SK-MEL-5 (cell line): ENCODE measurements around the gene FAM186B. TPM values are rescaled to one million over a fixed set of nuclear protein-coding genes. Genes with fewer than 3 reads are reported as not detected.
A peak's percentile ranks its signal among the peaks of the same experiment; 100 is the strongest.

Experiments
- DNase-seq: peaks from one replicate; pipeline ENCODE4 v3.0.0-alpha.2; 2016; ENCODE audit warnings: low read depth, low spot score
- in situ Hi-C: cut with HindIII; loops from 2 replicates; pipeline ENCODE4 v1.10.0; 2016; ENCODE audit warnings: low sequenced_read_pairs, high pct_unique_total_duplicates, low pct_unique_long_range_greater_than_20kb
- total RNA-seq: library from RNA; depleted of rRNA; stranded (reverse); fragments of >200 nt; shearing (Covaris generic); gene quantifications from 2 replicates; pipeline ENCODE4 v1.2.3, GENCODE V29; 2014

The FAM186B gene
- total RNA-seq, 1 experiment from 2014 or later, result 0.95 TPM

DNA sequence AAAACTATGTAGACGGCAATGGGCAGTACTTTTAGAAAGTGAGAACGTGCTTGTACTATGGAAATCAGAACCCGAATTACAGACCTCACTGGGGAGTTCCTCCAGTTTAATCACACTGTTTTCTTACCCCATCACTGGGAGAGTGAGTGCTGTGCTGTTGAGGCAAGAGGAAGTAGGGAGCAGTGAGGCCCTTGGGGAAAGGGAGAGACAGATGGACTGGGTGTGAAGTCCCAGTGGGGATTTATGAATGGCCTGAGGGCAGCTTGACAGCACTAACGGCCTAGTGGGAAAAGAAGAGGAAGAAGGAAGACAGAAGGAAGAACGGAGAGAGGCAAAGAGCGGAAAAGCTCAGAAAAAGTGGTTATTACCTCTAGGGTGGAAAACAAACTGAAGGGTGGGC, 43.2 kb downstream of the FAM186B start:
- no peak for DNase-seq
- in situ Hi-C loops, result no loop called here

DNA sequence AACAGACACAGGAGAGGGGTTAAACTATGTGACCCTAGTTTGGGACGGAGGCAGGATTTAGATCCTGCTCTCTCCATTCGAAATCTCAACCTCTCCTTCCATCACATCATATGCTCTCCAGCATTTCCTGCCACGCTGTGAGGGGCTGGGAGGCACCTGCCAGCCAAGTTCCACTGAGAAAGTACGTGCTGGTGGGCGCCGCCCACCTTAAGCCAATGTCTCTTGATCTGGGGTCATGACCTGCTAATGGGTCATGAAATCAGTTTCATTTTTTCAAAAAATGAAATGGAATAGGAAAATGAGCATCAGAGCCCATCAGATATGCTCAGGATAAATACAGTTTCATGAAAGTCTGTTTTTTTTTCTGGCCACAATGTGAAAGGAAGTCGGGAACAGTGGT, 44.7 kb downstream of the FAM186B start:
- DNase-seq, result no peak
- in situ Hi-C loops, result no loop called here

DNA sequence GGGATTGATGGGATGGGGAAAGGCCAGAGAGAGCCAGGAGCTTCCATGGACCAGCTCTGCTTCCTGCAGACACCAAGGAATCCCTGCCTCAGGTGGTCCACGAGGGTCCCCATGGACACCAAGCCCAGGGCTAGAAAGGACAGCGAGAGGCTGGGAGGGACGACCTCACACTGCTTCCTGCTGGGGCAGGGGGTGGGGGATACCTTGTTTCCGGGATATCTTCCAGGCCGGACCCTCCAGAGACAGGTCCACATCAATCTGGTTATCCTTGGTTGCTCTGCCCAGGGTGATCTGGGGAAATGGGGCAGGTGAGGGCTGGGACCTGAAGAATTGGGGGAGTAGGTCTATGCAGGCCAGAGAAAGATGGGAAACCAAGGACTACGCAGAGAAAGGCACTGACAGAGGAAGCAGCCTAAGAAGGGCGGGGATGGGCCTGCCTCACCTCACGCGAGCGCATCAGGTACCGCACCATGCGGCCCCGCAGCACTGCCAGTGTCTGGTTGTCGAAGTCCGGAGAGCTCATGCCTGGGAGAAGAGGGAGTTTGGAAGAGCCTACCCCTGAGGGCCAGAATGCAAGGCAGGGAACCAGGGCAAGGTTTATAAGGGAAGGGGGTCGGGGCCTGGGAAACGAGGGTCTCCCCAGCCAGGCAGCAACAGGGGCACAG, 46.3 kb downstream of the FAM186B start:
- DNase-seq, result no peak
- in situ Hi-C loops, result no loop called here

DNA sequence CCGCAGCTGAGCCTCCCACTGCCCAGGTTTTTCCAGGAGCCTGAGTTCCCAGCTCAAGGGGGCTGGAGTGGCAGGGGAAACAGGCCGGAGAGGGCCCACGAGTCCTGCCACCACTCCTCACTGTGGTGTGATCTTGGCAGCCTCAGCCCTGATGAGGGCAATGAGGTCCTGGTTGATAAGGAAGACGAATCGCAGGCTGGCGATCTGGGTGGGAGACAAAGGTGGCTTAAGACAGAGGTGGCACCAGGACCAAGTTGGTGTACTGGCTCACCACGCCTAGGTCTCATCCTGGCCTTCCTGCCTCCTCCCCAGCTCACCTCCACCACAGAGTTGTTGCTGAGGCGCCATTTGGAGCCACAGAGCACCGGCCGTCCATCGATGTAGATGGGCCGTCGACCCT, 46.9 kb downstream of the FAM186B start:
- in situ Hi-C loops, result no loop called here
- no peak for DNase-seq

DNA sequence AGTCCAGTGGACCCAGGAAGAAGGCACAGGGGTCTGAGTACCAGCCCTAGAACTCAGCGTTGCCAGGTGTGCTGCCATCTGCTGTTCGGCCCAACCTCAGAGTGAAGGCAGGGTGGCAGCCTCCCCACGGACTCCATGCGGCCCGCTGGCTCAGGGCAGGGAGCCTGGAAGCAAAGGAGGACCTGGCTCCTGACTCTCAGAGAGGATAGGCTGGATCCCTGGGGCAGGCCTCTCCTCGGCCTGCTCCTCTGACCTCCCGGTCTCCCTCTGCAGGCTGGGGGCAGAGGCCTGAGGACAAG, 47.6 kb downstream of the FAM186B start:
- DNase-seq, result peak; percentile 19
- in situ Hi-C loops, result no loop called here

DNA sequence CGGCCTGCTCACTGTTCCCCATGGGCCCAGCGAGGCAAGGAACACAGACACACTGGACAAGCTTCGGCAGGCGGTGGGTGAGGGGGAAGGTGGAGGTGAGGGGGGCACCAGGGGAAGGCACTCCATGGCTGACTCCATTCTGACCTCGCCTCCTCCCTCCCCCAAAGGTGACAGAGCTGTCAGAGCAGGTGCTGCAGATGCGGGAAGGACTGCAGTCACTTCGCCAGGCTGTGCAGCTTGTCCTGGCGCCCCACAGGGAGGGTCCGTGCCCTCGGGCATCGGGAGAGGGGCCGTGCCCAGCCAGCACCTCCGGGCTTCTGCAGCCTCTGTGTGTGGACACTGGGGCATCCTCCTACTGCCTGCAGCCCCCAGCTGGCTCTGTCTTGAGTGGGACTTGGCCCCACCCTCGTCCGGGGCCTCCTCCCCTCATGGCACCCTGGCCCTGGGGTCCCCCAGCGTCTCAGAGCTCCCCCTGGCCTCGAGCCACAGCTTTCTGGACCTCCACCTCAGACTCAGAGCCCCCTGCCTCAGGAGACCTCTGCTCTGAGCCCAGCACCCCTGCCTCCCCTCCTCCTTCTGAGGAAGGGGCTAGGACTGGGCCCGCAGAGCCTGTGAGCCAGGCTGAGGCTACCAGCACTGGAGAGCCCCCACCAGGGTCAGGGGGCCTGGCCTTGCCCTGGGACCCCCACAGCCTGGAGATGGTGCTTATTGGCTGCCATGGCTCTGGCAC, 48.1 kb downstream of the FAM186B start:
- DNase-seq, result no peak
- in situ Hi-C loops, result no loop called here

DNA sequence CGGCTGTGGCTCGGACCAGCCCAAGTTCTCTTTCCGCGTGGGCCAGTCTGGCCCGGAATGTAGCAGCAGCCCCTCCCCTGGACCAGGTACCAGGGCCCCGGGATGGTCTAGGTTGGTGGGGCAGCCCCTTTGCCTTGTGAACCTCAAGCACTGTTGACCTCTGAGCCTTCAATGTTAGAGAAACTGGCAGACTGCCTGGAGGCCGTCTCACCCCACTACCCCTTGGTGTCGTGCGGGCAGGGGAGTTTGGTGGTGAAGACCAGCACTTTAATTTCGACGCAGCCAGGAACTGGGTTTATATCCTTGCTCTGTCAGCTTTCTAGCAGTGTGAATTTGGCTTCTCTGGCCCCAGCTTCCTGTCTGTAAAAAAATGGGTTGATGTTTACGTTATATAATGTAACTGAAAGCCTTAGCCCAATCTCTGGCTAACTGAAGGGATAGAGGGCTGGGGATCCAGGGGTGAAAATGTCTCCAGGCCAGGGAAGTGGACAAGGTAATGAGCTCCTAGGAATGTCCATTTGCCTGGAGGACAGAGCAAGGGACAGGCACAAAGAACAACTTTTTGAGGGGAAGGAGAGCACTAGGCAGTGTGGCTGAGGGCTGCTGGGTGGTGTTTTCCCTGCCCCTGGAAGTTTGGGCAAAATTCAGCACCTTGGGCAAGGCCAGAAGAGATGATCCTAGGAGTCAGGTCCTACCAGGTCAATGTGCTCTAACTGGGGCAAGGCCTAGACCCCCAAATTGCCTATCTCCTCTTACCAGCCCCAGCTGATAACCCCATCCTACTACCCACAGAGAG, 48.9 kb downstream of the FAM186B start:
- no peak for DNase-seq
- in situ Hi-C loops, result no loop called here

DNA sequence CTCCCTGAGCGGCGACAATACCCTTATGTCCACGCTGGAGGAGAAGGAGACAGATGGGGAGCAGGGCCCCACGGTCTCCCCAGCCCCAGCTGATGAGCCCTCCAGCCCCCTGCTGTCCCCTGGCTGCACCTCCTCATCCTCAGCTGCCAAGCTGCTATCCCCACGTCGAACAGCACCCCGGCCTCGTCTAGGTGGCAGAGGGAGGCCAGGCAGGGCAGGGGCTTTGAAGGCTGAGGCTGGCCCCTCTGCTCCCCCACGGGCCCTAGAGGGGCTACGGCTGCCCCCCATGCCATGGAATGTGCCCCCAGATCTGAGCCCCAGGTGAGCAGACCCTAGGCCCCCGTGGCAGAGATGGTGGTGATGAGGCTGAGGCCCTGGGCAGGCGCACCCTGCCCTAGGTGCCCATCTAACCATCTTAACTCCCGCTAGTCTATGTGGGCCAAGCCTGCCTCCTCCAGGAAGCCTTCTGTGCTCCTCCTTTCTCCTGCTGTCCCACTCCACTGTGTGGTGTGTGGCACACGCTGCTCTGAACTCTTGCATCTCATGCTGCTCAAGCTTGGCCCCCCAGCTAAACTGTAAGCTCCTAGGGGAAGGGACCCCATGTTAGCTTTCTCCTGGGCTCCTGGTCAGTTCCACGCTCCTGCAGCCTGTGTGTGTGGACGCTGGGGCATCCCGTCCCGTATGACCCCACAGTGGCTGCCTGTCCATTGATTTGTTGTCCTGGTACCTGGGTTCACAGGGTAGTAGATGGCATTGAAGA, 49.6 kb downstream of the FAM186B start:
- DNase-seq, result no peak
- in situ Hi-C loops, result no loop called here

DNA sequence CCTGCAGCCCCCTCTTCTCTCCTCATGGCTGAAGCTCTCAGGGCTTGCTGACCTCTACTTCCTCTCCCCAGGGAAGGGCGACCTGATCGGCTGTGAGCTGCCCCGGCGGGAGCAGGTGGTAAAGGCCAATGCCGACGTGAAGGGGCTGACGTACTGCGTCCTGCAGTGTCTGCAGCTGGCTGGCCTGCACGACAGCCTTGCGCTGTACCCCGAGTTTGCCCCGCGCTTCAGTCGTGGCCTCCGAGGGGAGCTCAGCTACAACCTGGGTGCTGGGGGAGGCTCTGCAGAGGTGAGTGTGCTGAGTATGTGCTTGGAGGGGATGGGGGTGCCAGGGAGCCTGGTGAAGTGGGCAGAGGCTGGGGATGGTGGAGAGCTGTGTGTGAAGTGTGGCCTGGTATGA, 51.2 kb downstream of the FAM186B start:
- DNase-seq, result no peak
- in situ Hi-C loops, result no loop called here

DNA sequence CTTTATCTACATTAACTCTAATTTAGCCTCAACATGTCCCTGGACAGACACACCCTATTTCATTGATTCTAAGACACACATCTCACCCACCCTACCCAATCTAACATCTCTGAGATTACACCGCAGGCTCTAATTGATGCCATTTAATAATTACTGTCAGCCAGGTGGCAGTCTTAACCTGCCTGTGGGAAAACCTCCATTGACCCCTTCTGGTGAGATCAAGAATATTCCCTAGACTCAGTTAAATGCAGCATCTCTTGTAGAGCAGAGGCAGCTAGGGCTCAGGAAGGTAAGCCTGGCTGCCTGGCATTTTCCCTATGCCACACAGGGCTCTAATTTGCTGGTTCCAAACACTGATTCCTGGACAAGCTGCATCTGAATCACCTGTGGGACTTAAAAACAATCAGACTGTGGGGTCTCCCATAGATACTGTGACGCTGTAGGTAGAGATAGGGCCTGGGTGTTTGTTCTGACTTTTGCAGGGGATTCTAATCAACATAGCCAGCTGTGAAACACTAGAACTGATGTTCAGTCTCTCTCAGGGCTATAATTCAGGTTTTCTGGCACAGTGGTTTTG, 51.8 kb downstream of the FAM186B start:
- peak; percentile 61 for DNase-seq
- in situ Hi-C loops, result no loop called here

DNA sequence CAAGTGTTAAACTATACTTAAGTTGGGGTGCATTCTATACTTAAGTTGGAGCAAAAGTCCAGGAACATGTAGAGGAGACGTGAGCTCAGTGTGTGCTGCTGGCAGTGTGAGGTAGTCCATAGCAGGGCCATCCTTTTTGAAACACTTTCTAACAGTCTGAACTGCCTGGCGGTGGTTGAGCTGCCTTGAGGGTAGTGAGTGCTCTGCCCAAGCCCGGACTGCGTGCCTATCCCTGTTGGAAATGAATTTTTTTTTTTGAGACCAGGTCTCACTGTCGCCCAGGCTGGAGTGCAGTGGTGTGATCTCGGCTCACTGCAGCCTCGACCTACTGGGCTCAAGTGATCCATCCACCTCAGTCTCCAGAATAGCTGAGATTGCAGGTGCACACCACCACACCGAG, 52.5 kb downstream of the FAM186B start:
- in situ Hi-C loops, result no loop called here

DNA sequence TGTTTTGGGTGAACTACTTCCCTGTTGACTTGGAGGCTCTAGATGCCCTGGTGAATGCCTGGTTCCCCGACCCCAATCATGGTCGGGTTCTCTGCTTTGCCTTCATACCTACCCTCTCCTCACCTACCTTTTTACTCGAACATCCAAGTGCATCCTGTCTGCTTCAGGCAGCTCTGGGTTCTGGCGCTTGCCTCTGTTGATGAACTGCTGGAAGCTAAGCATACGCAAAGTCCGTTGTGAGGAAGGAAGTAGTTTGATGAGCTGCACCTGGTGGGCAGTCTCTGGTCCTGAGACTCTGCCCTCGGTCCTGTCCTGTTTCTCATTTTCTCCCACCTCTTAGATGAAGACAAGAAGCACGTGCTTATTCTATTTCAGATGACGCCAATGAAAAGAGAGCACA, 53.0 kb downstream of the FAM186B start:
- DNase-seq, result no peak
- in situ Hi-C loops, result no loop called here

More for the DNA sequence above, 52.5 kb downstream of the FAM186B start:
- no peak for DNase-seq

DNA sequence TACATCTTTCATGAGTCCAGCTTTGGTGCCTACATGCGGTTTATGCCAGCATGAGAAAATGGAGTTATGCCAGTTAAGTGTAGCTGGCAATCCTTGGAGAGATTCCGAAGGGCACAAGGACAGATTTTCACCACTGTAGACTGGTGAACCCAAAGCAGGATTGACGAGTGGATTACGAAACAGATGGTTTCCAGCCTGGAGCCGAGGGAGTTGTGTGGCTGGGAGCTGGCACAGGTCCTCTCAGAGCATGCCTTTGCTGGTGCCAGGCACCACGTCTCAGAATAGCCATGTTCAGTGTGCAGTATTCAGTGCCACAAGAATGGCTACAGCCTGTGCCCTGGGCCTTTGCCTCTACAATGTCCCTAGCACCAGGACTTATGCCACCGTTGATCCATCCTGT, 53.4 kb downstream of the FAM186B start:
- no peak for DNase-seq
- in situ Hi-C loops, result no loop called here

DNA sequence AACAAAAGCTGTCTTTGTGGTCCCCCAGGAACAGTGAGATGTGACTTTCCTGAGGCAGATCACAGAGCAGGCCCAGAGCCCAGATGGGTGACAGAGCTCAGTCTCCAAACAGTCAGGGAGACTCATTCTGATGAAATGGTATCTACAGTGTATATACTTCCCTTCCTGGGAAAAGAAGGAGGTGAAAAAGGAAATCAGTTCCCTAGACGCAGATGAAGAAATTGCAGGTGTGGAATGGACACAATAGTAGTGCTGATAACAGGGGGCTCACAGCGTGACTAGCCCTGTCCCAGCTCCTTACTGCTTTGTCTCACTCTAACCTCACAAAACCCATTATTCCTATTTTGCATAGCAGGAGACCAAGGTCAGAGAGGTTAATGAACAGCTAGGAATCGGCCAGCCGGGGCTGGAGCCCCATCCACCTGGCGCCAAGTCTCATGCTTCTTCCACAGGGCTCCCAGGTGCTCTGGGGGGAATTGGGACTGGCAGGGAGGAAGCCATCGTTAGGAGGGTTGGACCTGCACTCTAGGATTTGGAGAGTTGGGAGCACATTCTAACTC, 54.7 kb downstream of the FAM186B start:
- in situ Hi-C loops, result no loop called here

DNA sequence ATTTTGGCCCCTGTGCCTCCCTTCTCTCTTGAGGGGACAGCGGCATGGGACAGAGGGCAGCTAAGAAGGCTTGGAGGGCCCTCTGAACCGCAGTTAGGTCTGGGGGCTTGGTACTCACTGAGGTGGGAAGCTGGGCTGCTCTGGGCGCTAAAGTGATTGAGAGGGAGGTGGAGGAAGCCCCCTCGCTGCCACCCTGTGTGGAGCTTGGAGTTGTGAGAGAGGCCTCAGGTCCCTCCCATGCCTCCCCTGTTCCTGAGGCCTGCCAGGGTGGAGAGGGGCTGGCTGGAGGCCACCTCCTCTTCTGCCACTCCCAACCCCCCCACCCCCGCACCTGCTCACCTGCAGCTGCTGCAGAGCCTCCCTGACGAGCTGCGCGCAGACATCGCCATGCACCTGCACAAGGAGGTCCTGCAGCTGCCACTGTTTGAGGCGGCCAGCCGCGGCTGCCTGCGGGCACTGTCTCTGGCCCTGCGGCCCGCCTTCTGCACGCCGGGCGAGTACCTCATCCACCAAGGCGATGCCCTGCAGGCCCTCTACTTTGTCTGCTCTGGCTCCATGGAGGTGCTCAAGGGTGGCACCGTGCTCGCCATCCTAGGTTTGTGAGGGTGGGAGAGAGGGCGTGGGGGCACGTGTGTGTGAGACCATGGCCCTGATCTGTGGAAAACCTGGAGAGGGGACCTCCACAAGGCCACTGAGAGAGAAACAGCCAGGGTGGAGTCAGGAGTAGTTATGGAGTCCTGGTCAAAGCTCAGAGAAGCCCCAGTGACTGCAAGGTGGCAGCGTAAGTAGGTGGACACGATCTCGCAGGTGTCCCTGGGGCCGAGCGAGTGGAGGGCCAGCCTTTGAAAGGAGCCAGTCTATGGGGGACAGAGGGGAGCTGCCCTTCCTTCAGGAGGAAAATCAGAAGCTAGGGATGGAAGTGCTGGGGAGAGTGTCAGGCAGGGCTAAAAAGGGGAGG, 55.4 kb downstream of the FAM186B start:
- in situ Hi-C loops, result no loop called here
- DNase-seq, result no peak

More for the DNA sequence above, 54.7 kb downstream of the FAM186B start:
- DNase-seq, result no peak

DNA sequence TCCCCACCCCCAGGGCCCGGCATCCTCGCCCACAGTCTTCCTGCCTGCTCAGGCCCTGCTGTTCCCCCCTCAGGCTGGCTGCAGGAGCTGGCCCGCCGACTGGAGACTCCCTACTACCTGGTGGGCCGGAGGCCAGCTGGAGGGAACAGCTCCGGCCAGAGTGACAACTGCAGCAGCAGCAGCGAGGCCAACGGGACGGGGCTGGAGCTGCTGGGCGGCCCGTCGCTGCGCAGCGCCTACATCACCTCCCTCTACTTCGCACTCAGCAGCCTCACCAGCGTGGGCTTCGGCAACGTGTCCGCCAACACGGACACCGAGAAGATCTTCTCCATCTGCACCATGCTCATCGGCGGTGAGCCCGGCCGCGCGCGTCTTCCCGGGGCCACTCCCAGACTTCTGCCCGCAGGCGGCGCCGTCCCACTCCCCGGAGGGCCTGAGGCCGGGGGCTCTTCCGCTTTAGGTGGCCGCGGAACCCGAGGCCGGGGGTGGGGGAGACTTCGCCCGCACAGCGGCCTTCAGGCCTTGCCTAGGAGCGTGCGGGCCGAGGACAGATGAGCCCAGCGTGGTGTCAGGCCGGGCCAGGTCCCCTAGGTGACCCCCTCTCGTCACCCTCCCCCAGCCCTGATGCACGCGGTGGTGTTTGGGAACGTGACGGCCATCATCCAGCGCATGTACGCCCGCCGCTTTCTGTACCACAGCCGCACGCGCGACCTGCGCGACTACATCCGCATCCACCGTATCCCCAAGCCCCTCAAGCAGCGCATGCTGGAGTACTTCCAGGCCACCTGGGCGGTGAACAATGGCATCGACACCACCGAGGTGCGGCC, 56.4 kb downstream of the FAM186B start:
- DNase-seq, result no peak
- in situ Hi-C loops, result no loop called here
